ENCODE results near the gene BAIAP2.
A peak's percentile ranks its signal among the peaks of the same experiment; 100 is the strongest.

The BAIAP2 gene

GRCh38 chr17:81053041-81053970 lies 18.4 kb downstream of the BAIAP2 start:
- DNase-seq: no peak

GRCh38 chr17:81054308-81054707 lies 19.4 kb downstream of the BAIAP2 start:
- no peak for DNase-seq

- DNase-seq: no peak
These were observed 20.0 kb downstream of the BAIAP2 start for GRCh38 chr17:81054881-81055370.

- DNase-seq: no peak
These were observed 21.4 kb downstream of the BAIAP2 start for GRCh38 chr17:81056312-81056711.

DNA sequence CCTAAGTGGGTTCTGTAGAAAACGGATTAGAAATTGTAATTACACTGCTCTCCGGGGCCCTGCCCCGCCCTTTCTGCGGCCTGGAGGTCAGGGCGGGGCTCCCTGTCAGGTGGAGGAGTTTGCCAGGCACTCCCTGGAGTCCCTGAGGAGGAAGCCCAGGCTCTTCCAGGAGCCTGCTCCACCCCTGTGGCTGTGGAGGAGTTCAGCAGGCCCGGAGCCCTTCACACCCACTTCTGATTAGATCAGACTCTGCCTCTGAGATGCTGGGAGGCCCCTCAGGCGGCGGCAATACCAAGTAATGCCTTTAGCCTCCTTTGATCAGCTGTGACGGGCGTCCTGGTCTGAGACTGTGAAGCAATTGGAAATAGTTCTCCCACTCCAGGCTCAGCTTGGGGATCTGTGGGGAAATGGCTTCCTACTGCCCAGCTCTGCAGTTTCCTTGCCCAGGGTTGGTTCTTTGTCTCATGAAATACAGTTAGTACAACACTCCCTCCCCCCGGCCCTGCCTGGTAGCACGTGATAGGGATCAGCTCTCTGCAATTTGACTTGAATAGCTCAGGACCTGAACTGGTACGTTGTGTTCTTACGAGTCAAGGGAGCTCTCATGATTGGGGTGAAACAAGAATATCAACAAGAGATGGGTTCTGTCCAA lies 22.3 kb downstream of the BAIAP2 start:
- no peak for DNase-seq

DNA sequence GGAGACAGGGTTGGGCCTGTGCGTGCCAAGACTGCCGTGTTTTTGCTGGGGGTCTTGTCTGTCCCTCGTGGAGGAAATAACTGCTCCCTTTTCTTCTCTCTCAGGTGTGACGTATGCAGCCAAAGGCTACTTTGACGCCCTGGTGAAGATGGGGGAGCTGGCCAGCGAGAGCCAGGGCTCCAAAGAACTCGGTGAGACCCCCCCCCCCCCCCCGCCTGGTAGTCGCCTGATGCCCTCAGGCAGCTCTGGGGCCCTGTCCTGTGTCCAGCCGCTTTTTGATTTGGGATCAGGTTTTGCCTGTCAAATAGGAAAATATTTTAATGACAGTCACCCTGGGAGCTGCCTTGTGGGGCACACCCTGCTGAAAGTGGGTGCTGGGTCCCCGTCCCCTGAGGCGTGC lies 22.8 kb downstream of the BAIAP2 start:
- no peak for DNase-seq

DNA sequence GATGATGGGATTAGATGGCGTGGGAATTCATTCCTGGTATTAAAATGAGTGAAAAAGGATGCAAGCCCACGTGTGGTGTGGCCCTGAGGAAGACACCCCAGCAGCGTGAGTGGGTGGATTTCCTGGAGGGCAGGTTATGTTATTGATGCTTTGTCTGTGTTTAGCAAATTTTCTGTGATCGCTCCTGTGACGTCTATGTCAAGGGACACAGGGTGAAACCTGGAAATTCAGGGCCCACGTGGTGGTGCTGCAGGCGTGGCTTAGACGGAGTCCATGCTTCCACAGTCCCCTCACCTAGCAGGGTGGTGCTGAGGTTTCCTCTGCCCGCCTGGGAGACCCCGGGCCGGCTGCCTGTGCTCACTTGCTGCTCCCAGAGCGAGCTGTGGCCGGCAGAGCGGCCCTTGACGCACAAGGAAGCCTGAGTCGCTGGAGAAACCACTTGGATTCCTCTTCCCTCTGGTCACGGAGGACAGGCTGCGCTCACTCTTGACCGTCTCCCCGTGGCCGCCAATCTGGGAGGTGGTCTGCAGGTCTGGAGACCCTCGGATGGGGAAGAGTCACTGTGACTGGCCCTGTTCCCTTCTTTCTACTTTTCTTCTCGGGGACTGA lies 23.4 kb downstream of the BAIAP2 start:
- peak; percentile 14 to 41 for DNase-seq

DNA sequence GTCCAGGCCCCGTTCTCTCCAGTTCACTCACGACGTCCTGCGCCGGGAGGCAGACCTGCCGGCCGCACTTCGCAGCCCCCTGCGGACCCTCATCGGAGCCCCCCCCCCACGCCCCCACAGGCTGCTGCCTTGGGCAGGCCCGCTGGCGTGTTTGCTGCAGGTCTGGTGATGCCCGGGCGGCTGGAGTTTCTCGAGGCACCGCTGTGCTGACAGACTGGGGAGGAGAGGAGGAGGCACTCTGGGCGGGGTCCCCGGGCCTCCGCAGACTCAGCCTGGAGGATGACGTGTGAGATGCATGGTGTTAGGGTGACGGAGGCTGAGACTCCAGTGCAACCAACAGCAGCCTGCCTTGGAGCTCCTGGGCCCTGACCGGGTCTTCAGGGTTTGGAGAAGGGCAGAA lies 24.1 kb downstream of the BAIAP2 start:
- DNase-seq: no peak

DNA sequence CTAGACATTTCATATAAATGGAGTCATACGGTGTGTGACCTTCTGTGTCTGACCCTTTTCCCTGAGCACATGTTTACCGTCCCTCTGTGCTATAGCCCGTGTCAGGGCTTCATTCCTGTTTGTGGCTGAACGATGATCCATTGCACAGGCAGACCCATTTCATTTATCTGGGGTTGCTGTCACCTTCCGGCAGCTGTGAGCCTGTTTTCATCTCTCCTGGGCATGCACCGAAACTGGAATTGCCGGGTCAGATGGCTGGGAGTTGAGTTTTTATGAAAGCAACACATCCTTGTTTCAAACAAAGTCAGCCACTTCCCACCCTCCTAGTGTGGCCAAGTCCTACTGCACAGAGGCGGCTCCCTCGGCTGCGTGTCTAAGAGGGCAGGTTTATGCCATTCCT lies 25.5 kb downstream of the BAIAP2 start:
- DNase-seq: no peak

- DNase-seq: no peak
These were observed 26.2 kb downstream of the BAIAP2 start for GRCh38 chr17:81061027-81061735.

GRCh38 chr17:81062014-81062780 lies 27.2 kb downstream of the BAIAP2 start:
- DNase-seq: no peak

DNA sequence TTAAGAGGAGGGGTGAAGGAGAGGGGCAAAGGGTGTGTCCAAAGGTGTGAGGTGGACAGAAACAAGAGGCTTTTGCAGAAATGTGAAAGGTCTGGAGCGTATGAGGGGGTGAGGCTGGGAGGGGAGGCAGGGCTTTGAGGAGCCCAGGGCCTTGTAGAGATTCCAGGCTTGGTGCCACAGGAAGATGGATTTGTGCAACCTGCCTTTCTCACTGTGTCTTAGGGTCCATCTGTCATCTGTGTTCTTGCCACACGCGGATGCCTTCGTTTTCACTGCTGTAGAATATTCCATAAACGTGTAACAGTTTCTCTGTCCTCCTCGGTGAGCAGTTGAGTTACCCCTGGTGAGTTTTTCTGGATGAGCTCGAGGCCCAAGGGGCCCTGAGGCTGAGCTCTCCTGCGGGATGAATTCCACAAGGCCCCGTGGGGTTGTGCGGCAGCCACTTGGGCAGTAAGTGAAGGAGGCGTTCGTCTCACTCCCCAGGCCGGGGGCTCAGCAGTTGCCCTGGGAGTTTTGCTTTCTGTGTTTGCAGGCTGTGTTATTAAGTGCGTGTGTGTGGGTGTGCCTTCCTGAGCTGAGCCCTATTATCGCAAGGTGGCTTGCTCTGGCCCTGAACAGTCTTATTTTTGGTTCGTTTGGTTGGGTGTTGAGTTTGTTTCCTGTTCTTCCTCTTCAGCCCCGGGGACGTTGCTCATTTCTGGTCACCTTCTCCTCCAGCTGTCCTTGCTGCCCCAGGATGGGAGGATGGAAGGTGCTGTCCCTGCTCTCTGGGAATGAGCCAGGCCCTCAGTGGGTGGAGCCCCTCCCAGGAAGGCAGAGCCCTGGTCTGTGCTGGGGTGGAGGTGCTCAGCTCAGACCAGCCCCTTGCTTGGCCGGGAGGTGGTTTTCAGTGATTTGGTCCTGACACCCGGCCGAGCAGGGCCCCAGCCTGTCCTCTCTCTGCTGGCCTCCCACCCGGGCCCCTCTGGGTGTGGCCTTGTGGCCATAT lies 28.4 kb downstream of the BAIAP2 start:
- no peak for DNase-seq

GRCh38 chr17:81064678-81065475 lies 29.9 kb downstream of the BAIAP2 start:
- no peak for DNase-seq

GRCh38 chr17:81065500-81065899 lies 30.5 kb downstream of the BAIAP2 start:
- no peak for DNase-seq

GRCh38 chr17:81066072-81066471 lies 31.1 kb downstream of the BAIAP2 start:
- DNase-seq: no peak

- DNase-seq: no peak
These were observed 31.9 kb downstream of the BAIAP2 start for GRCh38 chr17:81066771-81067315.

DNA sequence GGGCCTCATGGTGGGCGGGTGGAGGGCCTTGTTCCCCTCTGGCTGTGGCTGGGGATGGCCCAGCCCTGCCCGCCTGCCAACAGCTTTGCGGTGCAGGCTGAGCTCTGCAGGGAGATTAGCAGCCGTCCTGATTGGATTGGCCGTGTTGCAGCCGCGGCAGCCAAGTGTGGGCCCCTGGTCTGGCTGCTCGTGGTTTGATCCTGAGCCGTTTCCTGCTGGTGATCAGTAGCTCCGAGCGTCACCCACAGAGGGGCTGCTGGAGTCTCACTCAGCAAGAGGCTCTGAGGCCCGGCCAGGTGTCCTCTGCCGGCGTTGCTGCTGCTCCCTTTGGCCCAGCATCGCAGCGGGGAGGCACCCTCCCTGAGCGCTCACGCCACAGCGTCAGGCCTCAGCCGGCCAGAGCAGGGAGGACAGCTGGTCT lies 32.5 kb downstream of the BAIAP2 start:
- no peak for DNase-seq

DNA sequence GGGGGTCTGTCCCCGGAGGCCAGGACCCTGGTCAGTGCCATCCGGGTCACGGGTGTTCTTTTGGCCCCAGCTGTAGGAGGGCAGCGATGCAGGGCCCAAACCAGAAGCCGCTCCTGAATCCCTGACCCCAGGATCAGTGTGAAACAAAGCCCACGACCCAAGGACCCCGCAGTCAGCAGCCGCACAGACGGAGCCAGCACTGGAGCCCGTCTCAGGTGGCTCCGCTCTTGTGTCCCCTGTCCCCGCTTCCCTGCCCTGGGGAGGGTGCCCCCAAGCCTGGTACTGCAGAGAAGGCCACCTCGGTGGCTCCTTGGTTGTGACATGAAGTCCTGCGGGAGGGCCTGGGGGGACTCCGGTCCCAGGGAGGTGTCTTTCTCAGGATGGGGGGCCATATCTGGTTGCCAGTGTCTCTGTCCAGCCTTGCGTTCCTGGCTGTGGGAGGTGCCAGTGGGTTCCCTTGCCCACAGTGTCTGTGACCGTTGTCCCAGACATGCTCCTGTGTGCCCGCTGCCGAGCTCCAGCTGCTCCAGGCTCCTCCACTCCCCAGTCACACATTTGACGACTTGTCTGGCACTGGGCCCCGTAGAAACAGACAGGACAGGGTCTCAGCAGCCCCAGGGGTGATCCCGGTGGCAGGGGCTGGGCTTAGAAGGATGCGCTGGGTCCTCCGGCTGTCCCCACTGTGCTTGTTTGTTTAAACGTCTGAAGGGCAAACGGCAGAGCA lies 33.6 kb downstream of the BAIAP2 start:
- DNase-seq: no peak

- no peak for DNase-seq
These were observed 34.2 kb downstream of the BAIAP2 start for GRCh38 chr17:81069135-81069645.
